ENCODE measurements around the gene CLEC11A.

DNA sequence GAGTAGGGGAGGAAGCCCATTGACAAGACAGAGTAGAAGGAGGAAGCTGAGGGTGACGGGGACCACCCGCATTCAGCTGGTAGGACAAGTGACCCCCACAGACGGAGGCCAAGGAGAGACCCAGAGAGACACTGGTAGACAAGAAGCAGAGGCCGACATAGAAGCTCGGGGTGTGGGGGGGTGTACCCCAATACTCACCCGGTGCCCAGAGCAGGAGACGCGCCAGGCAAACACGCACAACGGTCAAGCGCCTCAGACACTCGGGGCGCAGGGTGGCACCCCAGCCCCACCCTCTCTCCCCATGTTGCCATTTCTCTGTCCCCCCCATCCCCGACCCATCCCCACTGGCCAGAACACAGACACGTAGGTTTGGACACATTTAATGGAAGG lies 27.1 kb upstream of the CLEC11A start:
- TF ChIP-seq, protein P1, sequence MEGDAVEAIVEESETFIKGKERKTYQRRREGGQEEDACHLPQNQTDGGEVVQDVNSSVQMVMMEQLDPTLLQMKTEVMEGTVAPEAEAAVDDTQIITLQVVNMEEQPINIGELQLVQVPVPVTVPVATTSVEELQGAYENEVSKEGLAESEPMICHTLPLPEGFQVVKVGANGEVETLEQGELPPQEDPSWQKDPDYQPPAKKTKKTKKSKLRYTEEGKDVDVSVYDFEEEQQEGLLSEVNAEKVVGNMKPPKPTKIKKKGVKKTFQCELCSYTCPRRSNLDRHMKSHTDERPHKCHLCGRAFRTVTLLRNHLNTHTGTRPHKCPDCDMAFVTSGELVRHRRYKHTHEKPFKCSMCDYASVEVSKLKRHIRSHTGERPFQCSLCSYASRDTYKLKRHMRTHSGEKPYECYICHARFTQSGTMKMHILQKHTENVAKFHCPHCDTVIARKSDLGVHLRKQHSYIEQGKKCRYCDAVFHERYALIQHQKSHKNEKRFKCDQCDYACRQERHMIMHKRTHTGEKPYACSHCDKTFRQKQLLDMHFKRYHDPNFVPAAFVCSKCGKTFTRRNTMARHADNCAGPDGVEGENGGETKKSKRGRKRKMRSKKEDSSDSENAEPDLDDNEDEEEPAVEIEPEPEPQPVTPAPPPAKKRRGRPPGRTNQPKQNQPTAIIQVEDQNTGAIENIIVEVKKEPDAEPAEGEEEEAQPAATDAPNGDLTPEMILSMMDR (IDR thresholded peaks at IDR 0.05), result no peak
- TF ChIP-seq POLR2A (IDR thresholded peaks at IDR 0.05), result no peak
